HEK293 (cell line): ENCODE measurements around the gene LRRC4C.

Source experiments
- CTCF ChIA-PET: fragments of 350-600 bp; formaldehyde crosslinking; extraction: SDS; loops from one replicate; lab custom pipeline; 2021; ENCODE audit warnings: antibody characterized with exemption; lab: Yijun Ruan, JAX
- POLR2A ChIA-PET: fragments of 300-600 bp; formaldehyde crosslinking; extraction: SDS; loops from one replicate; lab custom pipeline; 2020; ENCODE audit warnings: antibody characterized with exemption, inconsistent platforms; lab: Yijun Ruan, JAX
- H3K27ac ChIP-seq: fragments of 200-500 bp; sonication (Bioruptor generic); 2 replicates; pipeline ENCODE4 v1.5.1; 2014; ENCODE audit warnings: low read depth, low read length, control low read depth, inconsistent platforms; ENCODE audit errors: extremely low read depth
- H3K36me3 ChIP-seq, 2 experiments: fragments of 200-500 bp in 1 of 2; sonication (Bioruptor generic) in 1 of 2; 1 replicate in 1 of 2; 2 replicates in 1 of 2; pipeline ENCODE4 v1.5.1; 2014 to 2017; ENCODE audit warnings: inconsistent platforms in 2 of 2, low read length in 2 of 2; ENCODE audit not compliant: control insufficient read depth in 2 of 2, insufficient read depth in 1 of 2
- H3K4me1 ChIP-seq: fragments of 200-500 bp; sonication (Bioruptor generic); 2 replicates; pipeline ENCODE4 v1.5.1; 2014; ENCODE audit warnings: mild to moderate bottlenecking, low read length, inconsistent platforms; ENCODE audit not compliant: control insufficient read depth, insufficient read depth
- H3K4me3 ChIP-seq: 2 replicates; pipeline ENCODE4 v1.5.1; 2011; ENCODE audit warnings: low read depth, mild to moderate bottlenecking, control low read depth, low read length, moderate library complexity
- H3K9me3 ChIP-seq: fragments of 200-500 bp; sonication (Bioruptor generic); 2 replicates; pipeline ENCODE4 v1.5.1; 2014; ENCODE audit warnings: low read depth, low read length, inconsistent platforms; ENCODE audit not compliant: control insufficient read depth, insufficient read depth
- HOXA7 ChIP-seq: sonication (generic); formaldehyde crosslinking; IDR thresholded peaks from 2 replicates; pipeline ENCODE4 v1.8.1; 2022; ENCODE audit warnings: missing genetic modification reagents, borderline replicate concordance
- HOXC10 ChIP-seq: sonication (generic); formaldehyde crosslinking; IDR thresholded peaks from 2 replicates; pipeline ENCODE4 v1.8.1; 2023; ENCODE audit warnings: mild to moderate bottlenecking, missing genetic modification reagents
- PRDM4 ChIP-seq: fragments of 450-650 bp; formaldehyde crosslinking; IDR thresholded peaks from 2 replicates; pipeline ENCODE4 v1.5.1; 2017; ENCODE audit warnings: missing biosample characterization, missing genetic modification characterization
- RBAK ChIP-seq: fragments of 450-650 bp; formaldehyde crosslinking; IDR thresholded peaks from 2 replicates; pipeline ENCODE4 v1.5.1; 2016; ENCODE audit warnings: missing biosample characterization, missing genetic modification characterization
- ZBTB48 ChIP-seq: fragments of 450-650 bp; formaldehyde crosslinking; IDR thresholded peaks from 2 replicates; pipeline ENCODE4 v1.5.1; 2016; ENCODE audit warnings: missing biosample characterization, missing genetic modification characterization
- ZFP41 ChIP-seq: fragments of 450-650 bp; formaldehyde crosslinking; IDR thresholded peaks from 2 replicates; pipeline ENCODE4 v1.5.1; 2016; ENCODE audit warnings: missing biosample characterization, missing genetic modification characterization, borderline replicate concordance
- ZNF148 ChIP-seq: fragments of 450-650 bp; formaldehyde crosslinking; IDR thresholded peaks from 2 replicates; pipeline ENCODE4 v1.5.0; 2017; ENCODE audit warnings: missing biosample characterization, missing genetic modification characterization, borderline replicate concordance
- ZNF214 ChIP-seq: fragments of 450-650 bp; formaldehyde crosslinking; IDR thresholded peaks from 2 replicates; pipeline ENCODE4 v1.5.1; 2017; ENCODE audit warnings: missing biosample characterization, mild to moderate bottlenecking, missing genetic modification characterization, borderline replicate concordance
- ZNF324 ChIP-seq: fragments of 450-650 bp; formaldehyde crosslinking; IDR thresholded peaks from 2 replicates; pipeline ENCODE4 v1.5.1; 2016; ENCODE audit warnings: missing biosample characterization, missing genetic modification characterization
- ZNF391 ChIP-seq: fragments of 450-650 bp; formaldehyde crosslinking; IDR thresholded peaks from 2 replicates; pipeline ENCODE4 v1.5.1; 2016; ENCODE audit warnings: low read depth, missing biosample characterization, missing genetic modification characterization, borderline replicate concordance
- ZNF623 ChIP-seq: fragments of 450-650 bp; formaldehyde crosslinking; IDR thresholded peaks from 2 replicates; pipeline ENCODE4 v1.5.1; 2016; ENCODE audit warnings: missing biosample characterization, missing genetic modification characterization
- ZNF777 ChIP-seq: fragments of 450-650 bp; formaldehyde crosslinking; IDR thresholded peaks from 2 replicates; pipeline ENCODE4 v1.5.1; 2017; ENCODE audit warnings: missing biosample characterization, missing genetic modification characterization, borderline replicate concordance
- ZNF830 ChIP-seq: fragments of 450-650 bp; IDR thresholded peaks from 2 replicates; pipeline ENCODE4 v1.5.0; 2018; ENCODE audit warnings: missing biosample characterization, missing genetic modification characterization, low read depth, mild to moderate bottlenecking, moderate library complexity
- TF ChIP-seq, protein P1 (sequence below): fragments of 450-650 bp; formaldehyde crosslinking; IDR thresholded peaks from 2 replicates; pipeline ENCODE4 v1.5.1; 2016; ENCODE audit warnings: missing biosample characterization, missing genetic modification characterization
- TF ChIP-seq, protein P2 (sequence below): fragments of 450-650 bp; formaldehyde crosslinking; IDR thresholded peaks from 2 replicates; pipeline ENCODE4 v1.5.1; 2017; ENCODE audit warnings: missing biosample characterization, missing genetic modification characterization
- TF ChIP-seq, protein P3 (sequence below): fragments of 450-650 bp; formaldehyde crosslinking; IDR thresholded peaks from 2 replicates; pipeline ENCODE4 v1.5.1; 2016; ENCODE audit warnings: missing biosample characterization, missing genetic modification characterization

Gene LRRC4C

GRCh38 chr11:41031551-41032060 is 427.8 kb downstream of the LRRC4C start:
- no peaks in the 10 kb centered on the region for H3K36me3 ChIP-seq
- CTCF ChIA-PET: interaction anchor here (0.6 kb wide), 1 partner anchor 19 kb away, joined by 3 read pairs; no protein-coding TSS in a partner anchor

More at GRCh38 chr11:41031551-41032060, 427.8 kb downstream of the LRRC4C start:
- Histone ChIP-seq H3K4me3 (no peak overlapping the region), H3K27ac (no peak overlapping the region), H3K9me3 (no peaks in the 10 kb centered on the region), H3K4me1 (no peaks in the 10 kb centered on the region)
- no peak for TF ChIP-seq ZNF148 (tag by site-specific recombination)
- TF ChIP-seq, protein P1, sequence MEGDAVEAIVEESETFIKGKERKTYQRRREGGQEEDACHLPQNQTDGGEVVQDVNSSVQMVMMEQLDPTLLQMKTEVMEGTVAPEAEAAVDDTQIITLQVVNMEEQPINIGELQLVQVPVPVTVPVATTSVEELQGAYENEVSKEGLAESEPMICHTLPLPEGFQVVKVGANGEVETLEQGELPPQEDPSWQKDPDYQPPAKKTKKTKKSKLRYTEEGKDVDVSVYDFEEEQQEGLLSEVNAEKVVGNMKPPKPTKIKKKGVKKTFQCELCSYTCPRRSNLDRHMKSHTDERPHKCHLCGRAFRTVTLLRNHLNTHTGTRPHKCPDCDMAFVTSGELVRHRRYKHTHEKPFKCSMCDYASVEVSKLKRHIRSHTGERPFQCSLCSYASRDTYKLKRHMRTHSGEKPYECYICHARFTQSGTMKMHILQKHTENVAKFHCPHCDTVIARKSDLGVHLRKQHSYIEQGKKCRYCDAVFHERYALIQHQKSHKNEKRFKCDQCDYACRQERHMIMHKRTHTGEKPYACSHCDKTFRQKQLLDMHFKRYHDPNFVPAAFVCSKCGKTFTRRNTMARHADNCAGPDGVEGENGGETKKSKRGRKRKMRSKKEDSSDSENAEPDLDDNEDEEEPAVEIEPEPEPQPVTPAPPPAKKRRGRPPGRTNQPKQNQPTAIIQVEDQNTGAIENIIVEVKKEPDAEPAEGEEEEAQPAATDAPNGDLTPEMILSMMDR (tag by site-specific recombination): no peak
- TF ChIP-seq ZBTB48: no peak
- no peak for TF ChIP-seq ZFP41 (tag by site-specific recombination)
- no peak for TF ChIP-seq RBAK (tag by site-specific recombination)
- no peak for TF ChIP-seq ZNF830 (tag by site-specific recombination)
- TF ChIP-seq ZNF777: no peak
- no peak for TF ChIP-seq ZNF214 (tag by site-specific recombination)
- no peak for TF ChIP-seq ZNF623 (tag by site-specific recombination)
- TF ChIP-seq, protein P2, sequence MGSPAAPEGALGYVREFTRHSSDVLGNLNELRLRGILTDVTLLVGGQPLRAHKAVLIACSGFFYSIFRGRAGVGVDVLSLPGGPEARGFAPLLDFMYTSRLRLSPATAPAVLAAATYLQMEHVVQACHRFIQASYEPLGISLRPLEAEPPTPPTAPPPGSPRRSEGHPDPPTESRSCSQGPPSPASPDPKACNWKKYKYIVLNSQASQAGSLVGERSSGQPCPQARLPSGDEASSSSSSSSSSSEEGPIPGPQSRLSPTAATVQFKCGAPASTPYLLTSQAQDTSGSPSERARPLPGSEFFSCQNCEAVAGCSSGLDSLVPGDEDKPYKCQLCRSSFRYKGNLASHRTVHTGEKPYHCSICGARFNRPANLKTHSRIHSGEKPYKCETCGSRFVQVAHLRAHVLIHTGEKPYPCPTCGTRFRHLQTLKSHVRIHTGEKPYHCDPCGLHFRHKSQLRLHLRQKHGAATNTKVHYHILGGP (tag by site-specific recombination): no peak
- TF ChIP-seq ZNF324 (tag by site-specific recombination): no peak
- no peak for TF ChIP-seq PRDM4 (tag by site-specific recombination)
- TF ChIP-seq, protein P3, sequence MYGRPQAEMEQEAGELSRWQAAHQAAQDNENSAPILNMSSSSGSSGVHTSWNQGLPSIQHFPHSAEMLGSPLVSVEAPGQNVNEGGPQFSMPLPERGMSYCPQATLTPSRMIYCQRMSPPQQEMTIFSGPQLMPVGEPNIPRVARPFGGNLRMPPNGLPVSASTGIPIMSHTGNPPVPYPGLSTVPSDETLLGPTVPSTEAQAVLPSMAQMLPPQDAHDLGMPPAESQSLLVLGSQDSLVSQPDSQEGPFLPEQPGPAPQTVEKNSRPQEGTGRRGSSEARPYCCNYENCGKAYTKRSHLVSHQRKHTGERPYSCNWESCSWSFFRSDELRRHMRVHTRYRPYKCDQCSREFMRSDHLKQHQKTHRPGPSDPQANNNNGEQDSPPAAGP (tag by site-specific recombination): no peak
- TF ChIP-seq ZNF391 (tag by site-specific recombination): no peak
- TF ChIP-seq HOXA7 (CRISPR knock-in tag): no peak
- TF ChIP-seq HOXC10 (CRISPR knock-in tag): no peak
- POLR2A ChIA-PET: no interaction called here
